Gastroesophageal sphincter (tissue), 3 donors: ENCODE measurements around the gene KIF3A.

ENCODE experiments used
- EP300 ChIP-seq: sonication (generic); formaldehyde crosslinking; IDR thresholded peaks from one replicate; pipeline ENCODE4 v1.6.1; 2017; ENCODE audit warnings: antibody characterized with exemption, mild to moderate bottlenecking
- POLR2A ChIP-seq, 2 donors: fragments of 450-650 bp; IDR thresholded peaks; one replicate each; pipeline ENCODE4 v1.6.1; 2017; ENCODE audit warnings: antibody characterized with exemption in 2 of 2, mild to moderate bottlenecking in 2 of 2, moderate library complexity in 1 of 2
- POLR2AphosphoS5 ChIP-seq: sonication (generic); formaldehyde crosslinking; IDR thresholded peaks from one replicate; pipeline ENCODE4 v1.6.1; 2017; ENCODE audit warnings: antibody characterized with exemption
- TF ChIP-seq, protein P1 (sequence below), 4 experiments: fragments of 200-600 bp in 2 of 4; fragments of 450-650 bp in 2 of 4; sonication (generic) in 1 of 4; IDR thresholded peaks; one replicate each; pipeline ENCODE4 v1.5.1; 2017 to 2019; ENCODE audit warnings: antibody characterized with exemption in 4 of 4, mild to moderate bottlenecking in 2 of 4, moderate library complexity in 2 of 4

DNA sequence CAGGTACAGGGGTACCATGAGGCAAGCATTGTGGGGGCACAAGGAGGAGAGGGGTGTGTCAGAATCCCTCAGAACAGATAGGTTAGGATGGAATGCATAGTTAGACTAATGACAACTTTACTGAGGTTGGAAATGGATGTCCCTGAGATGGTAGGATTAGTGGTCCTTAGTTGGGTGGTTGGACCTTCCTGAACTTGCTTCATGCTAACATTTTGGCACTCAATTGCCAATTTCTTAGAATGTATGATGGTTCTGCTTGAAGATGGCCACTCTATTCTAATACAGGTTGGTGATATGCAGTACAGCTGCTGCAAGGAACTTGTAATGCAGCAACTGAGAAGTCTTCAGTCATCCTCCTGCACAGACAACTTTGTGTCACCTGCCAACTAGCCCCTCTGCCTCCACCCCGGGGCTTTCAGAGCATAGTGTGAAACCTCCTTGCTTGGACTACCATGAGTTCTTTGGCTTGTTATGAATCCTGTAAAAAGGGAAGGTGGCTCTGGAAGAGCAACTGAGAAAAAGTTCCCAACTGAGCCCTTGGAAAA lies 15.3 kb upstream of the KIF3A start:
- TF ChIP-seq, protein P1, sequence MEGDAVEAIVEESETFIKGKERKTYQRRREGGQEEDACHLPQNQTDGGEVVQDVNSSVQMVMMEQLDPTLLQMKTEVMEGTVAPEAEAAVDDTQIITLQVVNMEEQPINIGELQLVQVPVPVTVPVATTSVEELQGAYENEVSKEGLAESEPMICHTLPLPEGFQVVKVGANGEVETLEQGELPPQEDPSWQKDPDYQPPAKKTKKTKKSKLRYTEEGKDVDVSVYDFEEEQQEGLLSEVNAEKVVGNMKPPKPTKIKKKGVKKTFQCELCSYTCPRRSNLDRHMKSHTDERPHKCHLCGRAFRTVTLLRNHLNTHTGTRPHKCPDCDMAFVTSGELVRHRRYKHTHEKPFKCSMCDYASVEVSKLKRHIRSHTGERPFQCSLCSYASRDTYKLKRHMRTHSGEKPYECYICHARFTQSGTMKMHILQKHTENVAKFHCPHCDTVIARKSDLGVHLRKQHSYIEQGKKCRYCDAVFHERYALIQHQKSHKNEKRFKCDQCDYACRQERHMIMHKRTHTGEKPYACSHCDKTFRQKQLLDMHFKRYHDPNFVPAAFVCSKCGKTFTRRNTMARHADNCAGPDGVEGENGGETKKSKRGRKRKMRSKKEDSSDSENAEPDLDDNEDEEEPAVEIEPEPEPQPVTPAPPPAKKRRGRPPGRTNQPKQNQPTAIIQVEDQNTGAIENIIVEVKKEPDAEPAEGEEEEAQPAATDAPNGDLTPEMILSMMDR (IDR thresholded peaks at IDR 0.05), result no peak
- TF ChIP-seq POLR2A (IDR thresholded peaks at IDR 0.05) (no peak), EP300 (no peak), POLR2AphosphoS5 (no peak)
